HG03469 (cell line): ENCODE results near the gene PMCH.
"Not testable (repeated sequence)": the region's sequence is repeated elsewhere in the genome, so short reads cannot be mapped to it uniquely, and the experiment has no call there.

Source experiments
- ATAC-seq: cut with Tn5 transposase; IDR thresholded peaks from one replicate; pipeline ENCODE4 v1.9.1; 2021; ENCODE audit warnings: mild to moderate bottlenecking, moderate library complexity, moderate number of reproducible peaks; ENCODE audit not compliant: unreplicated experiment

PMCH gene

DNA sequence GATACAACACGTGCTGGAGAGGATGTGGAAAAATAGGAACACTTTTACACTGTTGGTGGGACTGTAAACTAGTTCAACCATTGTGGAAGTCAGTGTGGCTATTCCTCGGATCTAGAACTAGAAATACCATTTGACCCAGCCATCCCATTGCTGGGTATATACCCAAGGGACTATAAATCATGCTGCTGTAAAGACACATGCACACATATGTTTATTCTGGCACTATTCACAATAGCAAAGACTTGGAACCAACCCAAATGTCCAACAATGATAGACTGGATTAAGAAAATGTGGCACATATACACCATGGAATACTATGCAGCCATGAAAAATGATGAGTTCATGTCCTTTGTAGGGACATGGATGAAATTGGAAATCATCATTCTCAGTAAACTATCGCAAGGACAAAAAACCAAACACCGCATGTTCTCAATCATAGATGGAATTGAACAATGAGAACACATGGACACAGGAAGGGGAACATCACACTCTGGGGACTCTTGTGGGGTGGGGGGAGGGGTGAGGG lies 50.5 kb downstream of the PMCH start:
- ATAC-seq = not testable (repeated sequence)
